Upper lobe of left lung (tissue), 4 donors: Measurements from ENCODE around the gene HLA-A.

ENCODE experiments used
- EP300 ChIP-seq, 4 donors: sonication (generic); formaldehyde crosslinking; IDR thresholded peaks; one replicate each; pipeline ENCODE4 v1.5.1; 2017; ENCODE audit warnings: antibody characterized with exemption in 4 of 4, control low read depth in 2 of 4
- POLR2A ChIP-seq, 4 donors: fragments of 450-650 bp; IDR thresholded peaks; one replicate each; pipeline ENCODE4 v1.5.1; 2016 to 2017; ENCODE audit warnings: antibody characterized with exemption in 4 of 4, mild to moderate bottlenecking in 2 of 4
- POLR2AphosphoS5 ChIP-seq, 2 donors: sonication (generic); formaldehyde crosslinking; IDR thresholded peaks; one replicate each; pipeline ENCODE4 v1.5.1; 2017; ENCODE audit warnings: antibody characterized with exemption in 2 of 2
- TF ChIP-seq, protein P1 (sequence below), 6 experiments: fragments of 450-650 bp in 4 of 6; fragments of 200-600 bp in 2 of 6; sonication (generic) in 2 of 6; IDR thresholded peaks; one replicate each; pipeline ENCODE4 v1.5.1; 2016 to 2019; ENCODE audit warnings: antibody characterized with exemption in 6 of 6

DNA sequence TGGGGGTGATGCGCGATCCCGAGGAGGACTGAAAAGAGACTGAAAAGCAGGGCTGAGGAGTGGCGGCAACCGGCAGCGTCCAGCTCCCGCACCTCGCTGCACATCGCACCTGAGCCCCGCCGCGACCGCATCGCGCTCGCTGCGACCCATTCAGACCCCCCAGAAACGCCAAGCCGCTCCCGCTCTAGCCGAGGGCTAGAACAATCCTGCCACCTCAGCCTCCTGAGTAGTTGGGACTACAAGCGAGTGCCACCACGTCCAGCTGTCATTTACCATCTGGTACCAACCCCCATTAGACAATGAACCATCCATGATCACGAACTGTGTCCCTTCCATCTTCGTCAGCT lies 33.2 kb downstream of the HLA-A start:
- TF ChIP-seq, protein P1, sequence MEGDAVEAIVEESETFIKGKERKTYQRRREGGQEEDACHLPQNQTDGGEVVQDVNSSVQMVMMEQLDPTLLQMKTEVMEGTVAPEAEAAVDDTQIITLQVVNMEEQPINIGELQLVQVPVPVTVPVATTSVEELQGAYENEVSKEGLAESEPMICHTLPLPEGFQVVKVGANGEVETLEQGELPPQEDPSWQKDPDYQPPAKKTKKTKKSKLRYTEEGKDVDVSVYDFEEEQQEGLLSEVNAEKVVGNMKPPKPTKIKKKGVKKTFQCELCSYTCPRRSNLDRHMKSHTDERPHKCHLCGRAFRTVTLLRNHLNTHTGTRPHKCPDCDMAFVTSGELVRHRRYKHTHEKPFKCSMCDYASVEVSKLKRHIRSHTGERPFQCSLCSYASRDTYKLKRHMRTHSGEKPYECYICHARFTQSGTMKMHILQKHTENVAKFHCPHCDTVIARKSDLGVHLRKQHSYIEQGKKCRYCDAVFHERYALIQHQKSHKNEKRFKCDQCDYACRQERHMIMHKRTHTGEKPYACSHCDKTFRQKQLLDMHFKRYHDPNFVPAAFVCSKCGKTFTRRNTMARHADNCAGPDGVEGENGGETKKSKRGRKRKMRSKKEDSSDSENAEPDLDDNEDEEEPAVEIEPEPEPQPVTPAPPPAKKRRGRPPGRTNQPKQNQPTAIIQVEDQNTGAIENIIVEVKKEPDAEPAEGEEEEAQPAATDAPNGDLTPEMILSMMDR (IDR thresholded peaks at IDR 0.05), result no peak
- TF ChIP-seq POLR2A (IDR thresholded peaks at IDR 0.05) (no peak), POLR2AphosphoS5 (IDR thresholded peaks at IDR 0.05) (no peak), EP300 (IDR thresholded peaks at IDR 0.05) (no peak)
